ENCODE measurements around the gene EPS8L2.

GRCh38 chr11:704228-704674 lies 1.8 kb upstream of the EPS8L2 start:
- TF ChIP-seq CTCF (IDR thresholded peaks at IDR 0.05) (no peak), POLR2A (IDR thresholded peaks at IDR 0.05) (no peak)
